ENCODE data around the gene ERC1.

Gene ERC1

GRCh38 chr12:1533602-1534304, 542.7 kb downstream of the ERC1 start:
- no peak for DNase-seq (ENCODE audit: low read depth)
- no peak for TF ChIP-seq CTCF (IDR thresholded peaks at IDR 0.05; ENCODE audit: insufficient read depth, low read depth, low read length, missing control alignments)
- no peak overlapping the region for H3K4me3 ChIP-seq (ENCODE audit: low read length)

GRCh38 chr12:1534748-1535147, 543.7 kb downstream of the ERC1 start:
- no peak overlapping the region for H3K4me3 ChIP-seq (ENCODE audit: low read length)
- DNase-seq (ENCODE audit: low read depth): no peak
- no peak for TF ChIP-seq CTCF (IDR thresholded peaks at IDR 0.05; ENCODE audit: insufficient read depth, low read depth, low read length, missing control alignments)

- no peak for TF ChIP-seq CTCF (IDR thresholded peaks at IDR 0.05; ENCODE audit: insufficient read depth, low read depth, low read length, missing control alignments)
- no peak for DNase-seq (ENCODE audit: low read depth)
- no peak overlapping the region for H3K4me3 ChIP-seq (ENCODE audit: low read length)
Measured at GRCh38 chr12:1536817-1537216, 545.8 kb downstream of the ERC1 start.

- no peak for TF ChIP-seq CTCF (IDR thresholded peaks at IDR 0.05; ENCODE audit: insufficient read depth, low read depth, low read length, missing control alignments)
- no peak for DNase-seq (ENCODE audit: low read depth)
- no peak overlapping the region for H3K4me3 ChIP-seq (ENCODE audit: low read length)
Measured at GRCh38 chr12:1539135-1539534, 548.1 kb downstream of the ERC1 start.

GRCh38 chr12:1540690-1541089, 549.7 kb downstream of the ERC1 start:
- TF ChIP-seq CTCF (IDR thresholded peaks at IDR 0.05; ENCODE audit: insufficient read depth, low read depth, low read length, missing control alignments): no peak
- DNase-seq (ENCODE audit: low read depth): peak; percentile 90
- H3K4me3 ChIP-seq (ENCODE audit: low read length): no peak overlapping the region

- DNase-seq (ENCODE audit: low read depth): no peak
- TF ChIP-seq CTCF (IDR thresholded peaks at IDR 0.05; ENCODE audit: insufficient read depth, low read depth, low read length, missing control alignments): no peak
Measured at GRCh38 chr12:1542599-1542998, 551.6 kb downstream of the ERC1 start.

More at GRCh38 chr12:1542599-1542998, 551.6 kb downstream of the ERC1 start:
- no peak overlapping the region for H3K4me3 ChIP-seq (ENCODE audit: low read length)
